DND-41 (cell line): ENCODE results near the gene TMEM263.

Experiments used
- EZH2 ChIP-seq: IDR thresholded peaks from 3 replicates; pipeline ENCODE4 v1.6.1; 2012; ENCODE audit warnings: borderline replicate concordance, low read depth, mild to moderate bottlenecking, moderate library complexity, low read length, inconsistent platforms; ENCODE audit not compliant: severe bottlenecking
- TF ChIP-seq, protein P1 (sequence below): IDR thresholded peaks from 2 replicates; pipeline ENCODE4 v1.5.1; 2012; ENCODE audit warnings: borderline replicate concordance, low read length, moderate library complexity, mild to moderate bottlenecking; ENCODE audit not compliant: poor library complexity, severe bottlenecking; ENCODE audit errors: extremely low read depth

GRCh38 chr12:106908561-106908960 lies 47.1 kb upstream of the TMEM263 start:
- TF ChIP-seq, protein P1, sequence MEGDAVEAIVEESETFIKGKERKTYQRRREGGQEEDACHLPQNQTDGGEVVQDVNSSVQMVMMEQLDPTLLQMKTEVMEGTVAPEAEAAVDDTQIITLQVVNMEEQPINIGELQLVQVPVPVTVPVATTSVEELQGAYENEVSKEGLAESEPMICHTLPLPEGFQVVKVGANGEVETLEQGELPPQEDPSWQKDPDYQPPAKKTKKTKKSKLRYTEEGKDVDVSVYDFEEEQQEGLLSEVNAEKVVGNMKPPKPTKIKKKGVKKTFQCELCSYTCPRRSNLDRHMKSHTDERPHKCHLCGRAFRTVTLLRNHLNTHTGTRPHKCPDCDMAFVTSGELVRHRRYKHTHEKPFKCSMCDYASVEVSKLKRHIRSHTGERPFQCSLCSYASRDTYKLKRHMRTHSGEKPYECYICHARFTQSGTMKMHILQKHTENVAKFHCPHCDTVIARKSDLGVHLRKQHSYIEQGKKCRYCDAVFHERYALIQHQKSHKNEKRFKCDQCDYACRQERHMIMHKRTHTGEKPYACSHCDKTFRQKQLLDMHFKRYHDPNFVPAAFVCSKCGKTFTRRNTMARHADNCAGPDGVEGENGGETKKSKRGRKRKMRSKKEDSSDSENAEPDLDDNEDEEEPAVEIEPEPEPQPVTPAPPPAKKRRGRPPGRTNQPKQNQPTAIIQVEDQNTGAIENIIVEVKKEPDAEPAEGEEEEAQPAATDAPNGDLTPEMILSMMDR: no peak
- no peak for TF ChIP-seq EZH2
